Measurements from ENCODE around the gene SMYD3. TPM values are rescaled to one million over a fixed set of nuclear protein-coding genes. Genes with fewer than 3 reads are reported as not detected.
"Not testable (repeated sequence)": the region's sequence is repeated elsewhere in the genome, so short reads cannot be mapped to it uniquely, and the experiment has no call there.

Gene SMYD3
- total RNA-seq, 6 experiments from 2014 or later, result 6.3 to 10.0 (median 6.6) TPM

DNA sequence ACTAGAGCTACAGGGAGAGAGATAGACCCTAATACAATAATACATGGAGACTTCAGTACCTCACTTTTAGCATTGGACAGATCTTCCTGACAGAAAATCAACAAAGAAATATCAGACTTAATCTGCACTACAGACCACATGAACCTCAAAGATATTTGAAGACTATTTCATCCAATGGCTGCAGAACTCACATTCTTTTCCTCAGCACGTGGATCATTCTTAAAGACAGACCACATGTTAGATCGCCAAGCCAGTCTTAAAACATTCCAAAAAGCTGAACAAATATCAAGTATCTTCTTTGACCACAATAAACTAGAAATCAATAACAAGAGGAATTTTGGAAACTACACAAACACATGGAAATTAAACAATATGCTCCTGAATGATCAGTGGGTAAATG, 776.3 kb downstream of the SMYD3 start:
- Histone ChIP-seq H3K36me3 (no peaks in the 10 kb centered on the region), H3K27ac (no peak overlapping the region), H3K27me3 (no peaks in the 10 kb centered on the region), H3K9me3 (no peaks in the 10 kb centered on the region), H3K4me3 (no peak overlapping the region), H3K4me1 (no peaks in the 10 kb centered on the region)
- DNase-seq (no peak), ATAC-seq (no peak)
- intact Hi-C loops (cut with DNase I), result no loop called here
- WGBS (ENCODE audit: insufficient coverage, low coverage, low lambda C conversion rate, missing lambda C conversion rate), result 76% methylated on average over 2 of the region's 2 CpGs
- TF ChIP-seq, protein P1, sequence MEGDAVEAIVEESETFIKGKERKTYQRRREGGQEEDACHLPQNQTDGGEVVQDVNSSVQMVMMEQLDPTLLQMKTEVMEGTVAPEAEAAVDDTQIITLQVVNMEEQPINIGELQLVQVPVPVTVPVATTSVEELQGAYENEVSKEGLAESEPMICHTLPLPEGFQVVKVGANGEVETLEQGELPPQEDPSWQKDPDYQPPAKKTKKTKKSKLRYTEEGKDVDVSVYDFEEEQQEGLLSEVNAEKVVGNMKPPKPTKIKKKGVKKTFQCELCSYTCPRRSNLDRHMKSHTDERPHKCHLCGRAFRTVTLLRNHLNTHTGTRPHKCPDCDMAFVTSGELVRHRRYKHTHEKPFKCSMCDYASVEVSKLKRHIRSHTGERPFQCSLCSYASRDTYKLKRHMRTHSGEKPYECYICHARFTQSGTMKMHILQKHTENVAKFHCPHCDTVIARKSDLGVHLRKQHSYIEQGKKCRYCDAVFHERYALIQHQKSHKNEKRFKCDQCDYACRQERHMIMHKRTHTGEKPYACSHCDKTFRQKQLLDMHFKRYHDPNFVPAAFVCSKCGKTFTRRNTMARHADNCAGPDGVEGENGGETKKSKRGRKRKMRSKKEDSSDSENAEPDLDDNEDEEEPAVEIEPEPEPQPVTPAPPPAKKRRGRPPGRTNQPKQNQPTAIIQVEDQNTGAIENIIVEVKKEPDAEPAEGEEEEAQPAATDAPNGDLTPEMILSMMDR (IDR thresholded peaks at IDR 0.05), result no peak
- TF ChIP-seq POLR2A (IDR thresholded peaks at IDR 0.05), result no peak

DNA sequence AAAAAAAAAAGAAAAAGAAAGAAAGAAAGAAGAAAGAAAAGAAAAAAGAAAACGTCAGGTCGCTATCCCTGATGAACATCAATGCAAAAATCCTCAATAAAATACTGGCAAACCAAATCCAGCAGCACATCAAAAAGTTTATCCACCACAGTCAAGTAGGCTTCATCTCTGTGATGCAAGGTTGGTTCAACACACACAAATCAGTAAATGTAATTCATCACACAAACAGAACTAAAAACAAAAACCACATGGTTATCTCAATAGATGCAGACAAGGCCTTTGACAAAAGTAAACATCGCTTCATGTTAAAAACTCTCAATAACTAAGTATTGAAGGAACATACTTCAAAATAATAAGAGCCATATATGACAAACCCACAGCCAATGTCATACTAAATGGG, 779.0 kb downstream of the SMYD3 start:
- H3K36me3 ChIP-seq; ATAC-seq; H3K4me1 ChIP-seq; H3K27me3 ChIP-seq; DNase-seq; H3K4me3 ChIP-seq; H3K27ac ChIP-seq; intact Hi-C loops (cut with DNase I); H3K9me3 ChIP-seq: not testable (repeated sequence)
- WGBS (ENCODE audit: insufficient coverage, low coverage, low lambda C conversion rate, missing lambda C conversion rate), result 82% methylated on average over 3 of the region's 3 CpGs

DNA sequence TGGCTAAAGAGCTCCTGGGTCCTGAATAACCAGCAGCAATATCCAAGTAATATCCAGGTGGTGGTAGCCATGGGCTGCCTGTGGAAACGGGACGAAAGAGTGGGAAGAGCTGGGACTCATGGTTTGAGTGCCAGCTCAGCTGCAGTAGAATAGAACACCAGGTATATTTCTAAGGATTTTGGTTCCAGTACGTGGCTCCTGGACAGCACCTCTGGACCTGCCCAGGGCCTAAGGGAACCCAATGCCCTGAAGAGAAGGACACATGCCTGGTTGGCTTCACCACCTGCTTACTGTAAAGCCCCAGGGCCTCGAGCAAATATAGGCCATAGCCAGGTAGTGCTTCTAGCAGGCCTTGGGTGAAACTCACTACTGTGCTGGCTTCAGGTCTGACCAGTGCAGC, 785.6 kb downstream of the SMYD3 start:
- DNase-seq, result no peak
- no peak overlapping the region for H3K4me3 ChIP-seq
- H3K27me3 ChIP-seq, result no peaks in the 10 kb centered on the region
- intact Hi-C loops (cut with DNase I), result no loop called here
- ATAC-seq, result no peak
- H3K27ac ChIP-seq, result no peak overlapping the region
- H3K9me3 ChIP-seq, result no peaks in the 10 kb centered on the region
- TF ChIP-seq, protein P1 (IDR thresholded peaks at IDR 0.05), result no peak
- no peak for TF ChIP-seq POLR2A (IDR thresholded peaks at IDR 0.05)
- 80% methylated on average over 1 of the region's 4 CpGs for WGBS (ENCODE audit: insufficient coverage, low coverage, low lambda C conversion rate, missing lambda C conversion rate)
- H3K36me3 ChIP-seq, result no peaks in the 10 kb centered on the region
- no peaks in the 10 kb centered on the region for H3K4me1 ChIP-seq

DNA sequence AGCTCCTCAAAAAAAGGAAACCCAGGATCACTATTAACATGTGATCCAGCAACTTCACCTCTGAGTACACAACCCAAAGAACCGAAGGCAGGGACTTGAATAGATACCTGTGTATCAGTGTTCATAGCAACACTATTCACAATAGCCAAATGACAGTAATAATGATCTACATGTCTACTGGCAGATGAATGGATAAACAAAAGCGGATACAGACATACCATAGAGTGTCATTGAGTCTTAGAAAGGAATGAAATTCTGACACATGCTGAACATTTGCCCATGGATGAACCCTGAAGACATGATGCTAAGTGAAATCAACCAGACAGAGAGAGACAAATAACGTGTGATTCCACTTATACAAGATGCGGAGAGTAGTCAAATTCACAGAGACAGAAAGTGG, 788.1 kb downstream of the SMYD3 start:
- Histone ChIP-seq H3K27me3 (no peaks in the 10 kb centered on the region), H3K9me3 (no peaks in the 10 kb centered on the region), H3K27ac (no peak overlapping the region), H3K4me1 (no peaks in the 10 kb centered on the region), H3K36me3 (no peaks in the 10 kb centered on the region), H3K4me3 (no peak overlapping the region)
- WGBS (ENCODE audit: insufficient coverage, low coverage, low lambda C conversion rate, missing lambda C conversion rate), result 81% methylated on average over 4 of the region's 4 CpGs
- TF ChIP-seq, protein P1 (IDR thresholded peaks at IDR 0.05), result no peak
- TF ChIP-seq POLR2A (IDR thresholded peaks at IDR 0.05), result no peak
- ATAC-seq (no peak), DNase-seq (no peak)
- intact Hi-C loops (cut with DNase I), result no loop called here

DNA sequence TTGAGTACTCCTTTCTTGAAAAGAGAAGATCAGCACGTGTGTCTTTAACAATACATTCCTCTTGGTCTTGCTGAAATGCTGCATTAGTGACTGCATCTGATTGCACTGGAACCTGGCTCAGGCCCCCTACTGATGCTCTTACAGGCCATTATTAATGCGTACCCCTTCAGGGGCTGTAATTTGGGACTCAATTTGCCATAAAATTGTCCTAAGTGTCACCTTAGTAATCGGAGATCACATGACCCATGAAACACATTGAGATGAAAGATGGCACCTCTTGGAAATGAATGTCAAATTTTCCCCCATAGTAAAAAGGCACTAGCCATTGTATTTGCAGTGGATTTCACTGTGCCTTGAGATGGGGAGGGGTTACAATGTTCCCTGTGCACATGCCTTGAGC, 789.0 kb downstream of the SMYD3 start:
- Histone ChIP-seq H3K9me3 (no peaks in the 10 kb centered on the region), H3K4me3 (no peak overlapping the region), H3K4me1 (no peaks in the 10 kb centered on the region), H3K27me3 (no peaks in the 10 kb centered on the region), H3K36me3 (no peaks in the 10 kb centered on the region), H3K27ac (no peak overlapping the region)
- DNase-seq (no peak), ATAC-seq (no peak)
- WGBS (ENCODE audit: insufficient coverage, low coverage, low lambda C conversion rate, missing lambda C conversion rate), result 68% methylated on average over 3 of the region's 3 CpGs
- TF ChIP-seq, protein P1 (IDR thresholded peaks at IDR 0.05), result no peak
- no peak for TF ChIP-seq POLR2A (IDR thresholded peaks at IDR 0.05)
- intact Hi-C loops (cut with DNase I), result no loop called here
